Uterus (tissue), 4 donors: Measurements from ENCODE around the gene CPED1. TPM values are rescaled to one million over a fixed set of nuclear protein-coding genes. Genes with fewer than 3 reads are reported as not detected.
"Not testable (repeated sequence)": the region's sequence is repeated elsewhere in the genome, so short reads cannot be mapped to it uniquely, and the experiment has no call there.

Experiments used
- DNase-seq, 2 donors: peaks; one replicate each; pipeline ENCODE4 v3.0.0-alpha.2; 2019 to 2020
- H3K27ac ChIP-seq, 2 donors: fragments of 200-600 bp; sonication (generic); 1 replicate in 1 of 2; 2 replicates in 1 of 2; pipeline ENCODE4 v1.5.1; 2016 to 2018
- H3K27me3 ChIP-seq, 2 donors: fragments of 200-600 bp; sonication (generic); one replicate each; pipeline ENCODE4 v1.5.1; 2018 to 2019; ENCODE audit warnings: control low read depth in 1 of 2
- H3K36me3 ChIP-seq, 2 donors: fragments of 200-600 bp; sonication (generic); one replicate each; pipeline ENCODE4 v1.5.1; 2019; ENCODE audit warnings: control low read depth in 1 of 2
- H3K4me1 ChIP-seq, 2 donors: fragments of 200-600 bp; sonication (generic); one replicate each; pipeline ENCODE4 v1.5.1; 2018 to 2019; ENCODE audit warnings: control low read depth in 1 of 2
- H3K4me3 ChIP-seq, 2 donors: fragments of 200-600 bp; sonication (generic); 1 replicate in 1 of 2; 2 replicates in 1 of 2; pipeline ENCODE4 v1.5.1; 2018 to 2019; ENCODE audit warnings: mild to moderate bottlenecking in 1 of 2
- H3K9me3 ChIP-seq, 2 donors: fragments of 200-600 bp; sonication (generic); one replicate each; pipeline ENCODE4 v1.5.1; 2019; ENCODE audit warnings: control low read depth in 1 of 2
- POLR2A ChIP-seq, 2 donors: fragments of 450-650 bp; IDR thresholded peaks; one replicate each; pipeline ENCODE4 v1.6.1; 2016; ENCODE audit warnings: antibody characterized with exemption in 2 of 2, mild to moderate bottlenecking in 1 of 2, moderate library complexity in 1 of 2
- intact Hi-C: fragments of 100-400 bp; cut with DNase I; formaldehyde crosslinking; loops from one replicate; pipeline ENCODE4 v1.15.1; 2023; ENCODE audit warnings: low total_unique reads
- total RNA-seq, 4 donors: library from RNA; depleted of rRNA in 3 of 4; stranded (reverse); fragments of >200 nt in 3 of 4; gene quantifications; one replicate each; pipeline versions ENCODE4 v1.1.0 to v1.2.4, GENCODE V29; 2014 to 2023
- TF ChIP-seq, protein P1 (sequence below), 4 experiments: fragments of 200-600 bp in 2 of 4; fragments of 450-650 bp in 2 of 4; sonication (generic) in 2 of 4; IDR thresholded peaks; one replicate each; pipeline ENCODE4 v1.5.1; 2016 to 2019; ENCODE audit warnings: antibody characterized with exemption in 4 of 4, mild to moderate bottlenecking in 2 of 4, moderate library complexity in 1 of 4
- donor health status: DM: yes; HTN: yes; CAD: no.

Gene CPED1
- total RNA-seq, 4 donors from 2014 or later, result 47.4 to 194 (median 59.2) TPM

DNA sequence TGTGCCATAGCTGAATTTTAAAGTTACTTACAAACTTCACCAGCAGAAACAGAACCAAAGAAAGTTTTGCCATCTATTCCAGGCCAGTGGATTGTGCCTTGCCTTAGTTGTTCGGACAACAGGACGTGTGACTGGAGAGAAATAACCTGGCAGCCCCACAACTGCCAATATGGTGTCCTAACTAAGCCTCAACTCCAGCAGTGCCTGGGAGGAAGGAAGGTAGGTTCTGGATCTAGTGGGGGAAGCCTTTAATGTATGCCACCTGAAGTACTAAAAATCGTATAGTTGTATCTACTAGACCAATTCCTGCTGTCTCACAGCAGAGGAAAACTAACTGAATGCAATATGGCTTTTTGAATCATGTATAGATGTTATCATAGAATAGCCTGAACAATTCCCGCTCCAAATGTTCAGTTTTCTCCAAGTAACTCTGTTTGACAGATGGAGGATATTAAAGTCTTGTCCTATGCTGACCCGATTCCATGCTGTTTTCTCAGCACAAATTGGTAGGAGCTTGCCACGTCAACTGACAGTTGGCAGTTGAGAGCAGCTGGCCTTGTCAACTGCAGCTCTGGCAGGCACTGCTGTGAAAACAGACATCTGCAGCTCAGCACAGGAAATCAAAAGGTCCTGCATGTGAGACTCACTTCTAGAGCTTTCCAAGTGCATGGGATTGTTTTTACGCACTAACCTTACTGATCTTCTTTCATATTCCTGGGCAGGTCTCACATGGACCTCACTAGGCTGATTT lies 255.8 kb downstream of the CPED1 start:
- DNase-seq, result no peak
- TF ChIP-seq POLR2A (IDR thresholded peaks at IDR 0.05), result no peak
- TF ChIP-seq, protein P1, sequence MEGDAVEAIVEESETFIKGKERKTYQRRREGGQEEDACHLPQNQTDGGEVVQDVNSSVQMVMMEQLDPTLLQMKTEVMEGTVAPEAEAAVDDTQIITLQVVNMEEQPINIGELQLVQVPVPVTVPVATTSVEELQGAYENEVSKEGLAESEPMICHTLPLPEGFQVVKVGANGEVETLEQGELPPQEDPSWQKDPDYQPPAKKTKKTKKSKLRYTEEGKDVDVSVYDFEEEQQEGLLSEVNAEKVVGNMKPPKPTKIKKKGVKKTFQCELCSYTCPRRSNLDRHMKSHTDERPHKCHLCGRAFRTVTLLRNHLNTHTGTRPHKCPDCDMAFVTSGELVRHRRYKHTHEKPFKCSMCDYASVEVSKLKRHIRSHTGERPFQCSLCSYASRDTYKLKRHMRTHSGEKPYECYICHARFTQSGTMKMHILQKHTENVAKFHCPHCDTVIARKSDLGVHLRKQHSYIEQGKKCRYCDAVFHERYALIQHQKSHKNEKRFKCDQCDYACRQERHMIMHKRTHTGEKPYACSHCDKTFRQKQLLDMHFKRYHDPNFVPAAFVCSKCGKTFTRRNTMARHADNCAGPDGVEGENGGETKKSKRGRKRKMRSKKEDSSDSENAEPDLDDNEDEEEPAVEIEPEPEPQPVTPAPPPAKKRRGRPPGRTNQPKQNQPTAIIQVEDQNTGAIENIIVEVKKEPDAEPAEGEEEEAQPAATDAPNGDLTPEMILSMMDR (IDR thresholded peaks at IDR 0.05), result no peak
- Histone ChIP-seq H3K4me1 (no peaks in the 10 kb centered on the region), H3K4me3 (no peak overlapping the region), H3K27ac (no peak overlapping the region), H3K27me3 (no peaks in the 10 kb centered on the region), H3K36me3 (no peaks in the 10 kb centered on the region), H3K9me3 (peaks cover 0 to 6% of the 10 kb centered on the region in 2 donors)
- intact Hi-C loops, result no loop called here

DNA sequence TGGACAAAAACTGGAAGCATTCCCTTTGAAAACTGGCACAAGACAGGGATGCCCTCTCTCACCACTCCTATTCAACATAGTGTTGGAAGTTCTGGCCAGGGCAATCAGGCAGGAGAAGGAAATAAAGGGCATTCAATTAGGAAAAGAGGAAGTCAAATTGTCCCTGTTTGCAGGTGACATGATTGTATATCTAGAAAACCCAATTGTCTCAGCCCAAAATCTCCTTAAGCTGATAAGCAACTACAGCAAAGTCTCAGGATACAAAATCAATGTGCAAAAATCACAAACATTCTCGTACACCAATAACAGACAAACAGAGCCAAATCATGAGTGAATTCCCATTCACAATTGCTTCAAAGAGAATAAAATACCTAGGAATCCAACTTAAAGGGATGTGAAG lies 262.9 kb downstream of the CPED1 start:
- DNase-seq, intact Hi-C loops, H3K36me3 ChIP-seq, H3K4me3 ChIP-seq, H3K4me1 ChIP-seq, H3K9me3 ChIP-seq, H3K27me3 ChIP-seq, H3K27ac ChIP-seq: not testable (repeated sequence)

DNA sequence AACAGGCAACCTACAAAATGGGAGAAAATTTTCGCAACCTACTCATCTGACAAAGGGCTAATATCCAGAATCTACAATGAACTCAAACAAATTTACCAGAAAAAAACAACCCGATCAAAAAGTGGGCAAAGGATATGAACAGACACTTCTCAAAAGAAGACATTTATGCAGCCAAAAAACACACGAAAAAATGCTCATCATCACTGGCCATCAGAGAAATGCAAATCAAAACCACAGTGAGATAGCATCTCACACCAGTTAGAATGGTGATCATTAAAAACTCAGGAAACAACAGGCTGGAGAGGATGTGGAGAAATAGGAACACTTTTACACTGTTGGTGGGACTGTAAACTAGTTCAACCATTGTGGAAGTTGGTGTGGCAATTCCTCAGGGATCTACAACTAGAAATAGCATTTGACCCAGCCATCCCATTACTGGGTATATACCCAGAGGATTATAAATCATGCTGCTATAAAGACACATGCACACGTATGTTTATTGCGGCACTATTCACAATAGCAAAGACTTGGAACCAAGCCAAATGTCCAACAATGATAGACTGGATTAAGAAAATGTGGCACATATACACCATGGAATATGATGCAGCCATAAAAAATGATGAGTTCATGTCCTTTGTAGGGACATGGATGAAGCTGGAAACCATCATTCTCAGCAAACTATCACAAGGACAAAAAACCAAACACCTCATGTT lies 264.2 kb downstream of the CPED1 start:
- H3K27me3 ChIP-seq, H3K9me3 ChIP-seq, H3K27ac ChIP-seq, DNase-seq, H3K4me1 ChIP-seq, intact Hi-C loops, H3K4me3 ChIP-seq, H3K36me3 ChIP-seq: not testable (repeated sequence)

DNA sequence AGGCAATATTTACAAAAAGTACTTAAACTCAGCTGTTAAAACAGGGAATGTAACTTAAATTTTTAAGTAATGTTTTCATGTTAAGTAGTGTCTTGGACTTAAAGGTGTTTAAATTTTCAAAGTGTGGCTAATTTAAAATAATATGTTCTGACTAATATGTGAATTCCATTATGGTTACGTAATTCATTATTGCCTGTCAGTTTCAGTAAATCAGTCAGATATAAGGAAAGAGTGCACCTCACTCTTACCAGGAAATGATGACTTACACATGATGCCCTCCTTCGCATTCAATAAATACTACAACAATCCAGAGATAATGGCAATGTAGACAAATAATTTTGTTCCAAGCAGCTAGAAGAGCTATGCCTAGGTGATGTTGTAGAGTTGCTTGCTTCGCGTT lies 271.3 kb downstream of the CPED1 start:
- no peak overlapping the region for H3K27ac ChIP-seq
- H3K9me3 ChIP-seq, result no peaks in the 10 kb centered on the region
- no peaks in the 10 kb centered on the region for H3K4me1 ChIP-seq
- no peaks in the 10 kb centered on the region for H3K36me3 ChIP-seq
- intact Hi-C loops, result no loop called here
- TF ChIP-seq POLR2A (IDR thresholded peaks at IDR 0.05), result no peak
- TF ChIP-seq, protein P1 (IDR thresholded peaks at IDR 0.05), result no peak
- H3K4me3 ChIP-seq, result no peak overlapping the region
- no peaks in the 10 kb centered on the region for H3K27me3 ChIP-seq
- DNase-seq, result no peak

DNA sequence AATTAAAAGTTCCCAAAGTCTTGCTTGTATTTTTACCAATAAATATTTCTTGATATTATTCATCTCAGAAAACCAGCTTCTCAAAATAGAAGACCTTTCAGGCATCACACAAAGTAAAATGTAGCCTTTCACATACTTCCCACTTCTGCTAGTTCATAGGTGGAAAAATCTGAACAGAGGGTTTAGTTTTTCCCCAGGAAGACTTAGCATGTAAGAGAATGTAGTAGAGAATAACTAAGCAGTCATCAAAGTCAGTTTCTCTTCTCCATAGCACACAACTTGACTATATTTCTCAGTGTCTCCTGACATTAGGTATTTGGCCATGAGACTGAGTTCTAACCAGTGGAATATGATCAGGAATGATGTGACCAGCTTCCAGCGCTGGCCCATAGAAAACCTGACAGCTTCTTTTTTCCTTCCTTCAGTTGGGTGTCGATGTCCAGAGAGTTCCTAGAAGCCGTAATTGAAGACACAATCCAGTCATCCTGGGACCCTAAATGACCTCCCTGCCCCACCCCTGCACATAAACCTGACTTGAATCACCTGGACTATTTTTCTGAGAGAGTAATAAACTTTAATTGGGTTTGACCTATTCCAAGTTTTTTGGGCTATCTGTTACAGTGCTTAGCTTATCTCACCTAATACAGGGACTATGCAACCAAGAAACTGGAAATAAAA lies 272.8 kb downstream of the CPED1 start:
- TF ChIP-seq POLR2A (IDR thresholded peaks at IDR 0.05), result no peak
- TF ChIP-seq, protein P1 (IDR thresholded peaks at IDR 0.05), result no peak
- H3K36me3 ChIP-seq, result no peaks in the 10 kb centered on the region
- no peak for DNase-seq
- H3K27me3 ChIP-seq, result no peaks in the 10 kb centered on the region
- H3K4me1 ChIP-seq, result no peaks in the 10 kb centered on the region
- no peak overlapping the region for H3K4me3 ChIP-seq
- intact Hi-C loops, result no loop called here
- no peaks in the 10 kb centered on the region for H3K9me3 ChIP-seq
- no peak overlapping the region for H3K27ac ChIP-seq

DNA sequence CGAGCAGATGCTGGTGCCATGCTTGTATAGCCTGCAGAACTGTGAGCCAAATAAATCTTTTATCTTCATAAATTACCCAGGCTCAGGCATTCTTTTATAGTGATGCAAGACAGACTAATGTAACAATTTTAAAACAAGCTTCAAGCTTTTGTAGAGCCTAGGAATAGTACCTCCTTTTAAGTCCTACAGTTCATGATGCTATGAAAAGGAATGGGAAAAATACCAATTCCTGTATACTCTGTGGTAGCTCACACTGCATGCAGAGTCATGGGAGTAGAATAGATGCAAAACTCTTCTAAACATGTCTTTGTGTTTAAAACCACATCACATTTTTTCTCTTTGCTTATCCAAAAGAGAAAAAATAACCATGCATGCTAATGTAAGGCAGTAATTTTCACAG lies 273.7 kb downstream of the CPED1 start:
- no peaks in the 10 kb centered on the region for H3K27me3 ChIP-seq
- TF ChIP-seq, protein P1 (IDR thresholded peaks at IDR 0.05), result no peak
- no peak for TF ChIP-seq POLR2A (IDR thresholded peaks at IDR 0.05)
- no peaks in the 10 kb centered on the region for H3K4me1 ChIP-seq
- H3K27ac ChIP-seq, result no peak overlapping the region
- intact Hi-C loops, result no loop called here
- H3K9me3 ChIP-seq, result no peaks in the 10 kb centered on the region
- no peak overlapping the region for H3K4me3 ChIP-seq
- DNase-seq, result no peak
- H3K36me3 ChIP-seq, result no peaks in the 10 kb centered on the region
